ENCODE data around the gene TBC1D22A.

Gene TBC1D22A

GRCh38 chr22:46990937-46991550, 228.6 kb downstream of the TBC1D22A start:
- no peak for DNase-seq (ENCODE audit: low read depth in 2 of 2, low spot score in 1 of 2)

- DNase-seq (ENCODE audit: low read depth in 2 of 2, low spot score in 1 of 2): no peak
Observed at GRCh38 chr22:46991666-46992065, 229.2 kb downstream of the TBC1D22A start.

DNA sequence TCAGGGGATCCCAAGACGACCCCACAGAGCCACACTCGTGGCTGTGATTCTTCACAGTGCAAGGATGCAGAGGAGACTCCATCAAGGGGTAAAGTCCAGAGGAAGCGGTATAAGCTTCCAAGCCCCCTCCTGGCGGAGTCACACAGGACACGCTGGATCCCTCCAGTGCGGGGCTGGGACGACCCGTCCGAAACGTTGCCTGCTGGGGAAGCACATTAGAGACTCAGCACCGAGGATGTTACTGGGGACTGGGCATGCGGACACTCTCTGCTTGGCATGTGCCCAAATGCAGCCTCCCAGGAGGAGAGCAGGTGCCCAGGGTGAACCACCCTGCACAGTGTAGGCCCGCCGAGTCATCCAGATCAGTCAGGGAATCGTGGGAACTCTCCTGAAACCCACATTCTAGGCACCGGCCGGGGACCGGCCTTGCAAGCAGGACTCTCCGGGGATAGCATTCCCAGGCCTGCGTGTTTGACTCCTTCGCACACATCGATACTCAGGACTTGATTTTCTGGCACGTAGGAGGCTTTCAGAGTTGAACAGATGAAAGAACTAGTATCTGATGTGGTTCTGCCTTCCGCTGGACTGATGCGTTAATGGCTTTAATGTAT, 229.8 kb downstream of the TBC1D22A start:
- no peak for DNase-seq (ENCODE audit: low read depth in 2 of 2, low spot score in 1 of 2)

GRCh38 chr22:46993633-46994032, 231.2 kb downstream of the TBC1D22A start:
- DNase-seq (ENCODE audit: low read depth in 2 of 2, low spot score in 1 of 2): no peak

- DNase-seq (ENCODE audit: low read depth in 2 of 2, low spot score in 1 of 2): no peak
Observed at GRCh38 chr22:46994265-46994664, 231.8 kb downstream of the TBC1D22A start.

DNA sequence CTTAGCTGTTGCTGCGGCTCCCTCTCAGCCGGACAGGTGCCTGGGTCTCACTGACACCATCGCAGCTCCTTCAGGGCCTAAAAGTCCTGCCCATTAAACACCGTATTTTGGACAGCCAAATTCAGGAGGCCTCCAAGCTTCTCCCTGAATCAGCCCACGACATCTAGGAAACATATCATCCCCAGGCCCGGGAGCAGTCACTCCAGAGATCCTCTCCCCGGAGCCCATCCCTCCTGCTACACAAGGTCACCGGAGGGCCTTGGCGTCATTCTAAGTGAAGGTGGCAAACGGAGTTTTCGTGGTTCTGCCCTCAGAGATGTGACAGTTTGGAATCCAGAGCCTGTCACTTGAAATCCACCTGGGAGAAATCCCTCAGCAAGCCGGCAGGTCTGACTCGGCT, 232.5 kb downstream of the TBC1D22A start:
- DNase-seq (ENCODE audit: low read depth in 2 of 2, low spot score in 1 of 2): no peak

DNA sequence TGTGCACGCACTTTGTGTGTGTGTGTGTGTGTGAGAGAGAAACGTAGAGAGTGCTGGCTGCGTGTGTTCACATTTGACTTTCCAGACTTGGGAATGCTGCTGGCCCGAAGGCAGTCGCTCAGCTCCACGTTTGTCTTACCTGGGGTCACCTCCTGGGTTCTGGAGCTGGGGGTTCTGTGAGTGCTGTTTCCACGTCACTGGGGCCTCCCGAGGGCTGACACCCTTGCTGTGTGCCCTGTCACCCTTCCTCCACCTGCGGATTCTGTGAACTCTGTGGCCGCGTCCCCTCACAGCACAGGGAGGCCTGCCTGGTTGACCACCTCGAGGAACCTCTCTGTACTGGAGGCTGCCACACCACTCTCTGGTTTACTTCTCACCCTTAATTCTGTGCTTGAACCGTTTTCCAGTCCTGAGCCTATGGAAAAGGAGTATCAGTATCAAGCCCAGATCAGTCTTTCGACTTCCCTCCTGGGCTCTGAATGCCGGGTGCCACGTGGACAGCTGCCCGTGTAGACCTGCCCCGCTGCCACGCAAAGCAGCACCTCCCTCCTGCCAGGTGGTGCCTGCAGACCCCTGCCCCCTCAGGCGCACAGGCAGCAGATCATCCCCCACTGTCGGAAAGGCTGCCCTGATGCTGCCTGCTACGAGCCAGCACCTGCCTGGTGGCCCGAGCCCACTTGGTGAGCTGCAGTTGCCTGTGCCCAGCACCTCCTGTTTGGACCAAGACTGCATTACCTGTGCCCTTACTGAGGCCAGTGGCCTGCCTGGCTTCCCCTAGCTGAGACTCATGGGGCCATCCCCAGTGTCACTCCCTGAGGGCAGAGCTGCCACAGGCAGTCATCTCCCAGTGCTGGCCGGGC, 233.3 kb downstream of the TBC1D22A start:
- no peak for DNase-seq (ENCODE audit: low read depth in 2 of 2, low spot score in 1 of 2)

- DNase-seq (ENCODE audit: low read depth in 2 of 2, low spot score in 1 of 2): no peak
Observed at GRCh38 chr22:46996595-46997310, 234.3 kb downstream of the TBC1D22A start.

GRCh38 chr22:46997311-46997970, 235.0 kb downstream of the TBC1D22A start:
- DNase-seq (ENCODE audit: low read depth in 2 of 2, low spot score in 1 of 2): no peak

DNA sequence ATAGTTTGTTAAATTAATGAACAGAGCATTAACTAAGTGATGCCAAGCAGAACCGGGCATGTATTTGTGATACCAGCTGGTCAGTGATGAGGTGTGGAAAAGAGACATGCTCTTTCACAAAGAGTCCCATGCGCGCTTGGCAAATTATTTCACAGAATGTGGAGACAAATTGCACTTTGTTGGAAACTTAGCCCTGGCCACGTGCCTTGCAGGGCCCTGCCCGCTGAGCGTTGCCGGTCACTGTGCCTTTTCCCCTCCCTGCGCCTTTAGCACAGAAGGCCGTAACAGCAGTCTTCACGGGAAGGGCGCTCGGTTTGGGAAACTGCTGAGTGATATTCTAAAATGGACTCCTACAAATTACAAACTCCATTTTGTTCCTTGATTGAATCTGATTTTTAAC, 235.9 kb downstream of the TBC1D22A start:
- no peak for DNase-seq (ENCODE audit: low read depth in 2 of 2, low spot score in 1 of 2)

- DNase-seq (ENCODE audit: low read depth in 2 of 2, low spot score in 1 of 2): no peak
Observed at GRCh38 chr22:47000256-47000655, 237.8 kb downstream of the TBC1D22A start.

GRCh38 chr22:47000888-47001287, 238.4 kb downstream of the TBC1D22A start:
- DNase-seq (ENCODE audit: low read depth in 2 of 2, low spot score in 1 of 2): no peak

DNA sequence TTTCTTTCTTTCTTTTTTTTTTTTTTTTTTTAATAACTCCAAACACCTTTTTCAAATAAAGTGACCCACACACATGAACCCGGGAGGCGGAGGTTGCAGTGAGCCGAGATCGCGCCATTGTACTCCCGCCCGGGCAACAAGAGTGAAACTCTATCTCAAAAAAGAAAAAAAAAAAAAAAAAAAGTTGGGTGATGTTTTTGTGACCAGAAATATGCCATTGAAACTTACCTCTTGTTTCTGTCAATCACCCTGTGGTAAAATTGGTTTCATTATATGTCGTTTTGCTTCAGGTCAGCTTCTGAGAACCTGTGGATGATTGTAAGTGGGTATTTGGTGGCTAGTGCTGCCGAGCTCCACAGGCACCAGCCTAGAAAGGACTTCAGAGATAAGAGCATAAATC, 238.8 kb downstream of the TBC1D22A start:
- no peak for DNase-seq (ENCODE audit: low read depth in 2 of 2, low spot score in 1 of 2)

- no peak for DNase-seq (ENCODE audit: low read depth in 2 of 2, low spot score in 1 of 2)
Observed at GRCh38 chr22:47002692-47003091, 240.2 kb downstream of the TBC1D22A start.

- no peak for DNase-seq (ENCODE audit: low read depth in 2 of 2, low spot score in 1 of 2)
Observed at GRCh38 chr22:47005506-47006408, 243.3 kb downstream of the TBC1D22A start.

- DNase-seq (ENCODE audit: low read depth in 2 of 2, low spot score in 1 of 2): no peak
Observed at GRCh38 chr22:47006433-47006832, 244.0 kb downstream of the TBC1D22A start.

DNA sequence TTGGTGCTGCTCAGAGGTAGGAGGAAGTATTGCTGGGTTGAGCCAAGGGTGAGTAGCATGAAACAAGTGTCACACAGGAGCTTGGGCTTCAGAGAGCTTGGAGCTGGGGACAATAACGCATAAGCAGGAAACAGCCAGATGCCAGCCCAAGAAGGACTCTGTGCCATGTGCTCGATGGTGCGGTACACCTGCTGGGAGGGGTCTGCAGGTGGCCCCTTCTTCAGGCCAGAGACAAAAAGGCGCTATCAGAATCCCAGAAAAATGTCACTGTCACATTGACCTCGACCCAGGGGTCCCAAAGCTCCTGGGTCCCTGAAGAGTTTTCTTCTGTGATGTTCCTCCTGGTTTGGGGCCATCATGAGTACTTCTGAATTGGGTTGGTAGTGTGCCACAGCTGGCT, 244.4 kb downstream of the TBC1D22A start:
- DNase-seq (ENCODE audit: low read depth in 2 of 2, low spot score in 1 of 2): no peak

DNA sequence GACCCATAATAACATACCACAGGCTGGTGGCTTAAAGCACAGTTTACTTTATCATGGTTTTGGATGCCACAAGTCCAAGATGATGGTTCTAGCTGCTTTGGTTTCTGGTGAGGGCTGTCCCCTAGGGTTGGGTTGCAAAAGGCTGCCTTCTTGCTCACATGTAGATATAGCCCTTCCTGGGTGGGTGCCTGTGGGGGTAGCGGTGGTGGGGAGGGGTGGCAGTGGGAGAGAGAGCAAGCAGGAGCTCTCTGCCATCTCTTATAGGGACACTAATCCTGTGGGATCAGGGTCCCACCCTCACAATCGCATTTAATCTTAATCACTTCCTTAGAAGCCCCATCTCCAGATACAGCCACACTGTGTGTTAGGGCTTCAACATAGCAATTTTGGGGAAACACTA, 245.0 kb downstream of the TBC1D22A start:
- DNase-seq (ENCODE audit: low read depth in 2 of 2, low spot score in 1 of 2): no peak

GRCh38 chr22:47008208-47008885, 245.9 kb downstream of the TBC1D22A start:
- DNase-seq (ENCODE audit: low read depth in 2 of 2, low spot score in 1 of 2): no peak
